WI38 (cell line): ENCODE measurements around the gene DBN1.

ENCODE experiments used
- H3K4me3 ChIP-seq: 2 replicates; pipeline ENCODE4 v1.5.1; 2011; ENCODE audit warnings: low read depth, mild to moderate bottlenecking, control low read depth, low read length
- TF ChIP-seq, protein P1 (sequence below): IDR thresholded peaks from 2 replicates; pipeline ENCODE4 v1.5.1; 2012; ENCODE audit warnings: low read depth, mild to moderate bottlenecking, control low read depth, low read length

DBN1 gene

DNA sequence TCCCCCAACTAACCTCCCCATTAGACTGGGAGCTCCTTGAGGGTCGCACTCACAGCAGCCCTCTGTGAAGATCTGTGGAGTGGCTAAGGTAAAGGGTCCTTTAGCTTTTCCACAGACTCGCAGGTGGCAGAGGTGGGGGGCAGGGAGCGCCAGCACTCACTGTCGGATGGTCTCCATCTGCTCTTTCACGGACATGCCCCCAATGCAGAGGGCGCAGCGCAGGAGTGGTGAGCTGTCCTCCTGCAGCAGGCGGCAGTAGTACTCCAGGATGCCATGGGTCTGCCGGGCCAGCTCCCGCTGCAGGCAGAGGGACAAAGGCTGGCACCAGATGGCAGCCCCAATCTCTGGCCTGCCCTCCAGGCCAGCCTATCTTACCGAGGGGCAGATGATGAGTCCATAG, 41.1 kb upstream of the DBN1 start:
- no peak overlapping the region for H3K4me3 ChIP-seq
- TF ChIP-seq, protein P1, sequence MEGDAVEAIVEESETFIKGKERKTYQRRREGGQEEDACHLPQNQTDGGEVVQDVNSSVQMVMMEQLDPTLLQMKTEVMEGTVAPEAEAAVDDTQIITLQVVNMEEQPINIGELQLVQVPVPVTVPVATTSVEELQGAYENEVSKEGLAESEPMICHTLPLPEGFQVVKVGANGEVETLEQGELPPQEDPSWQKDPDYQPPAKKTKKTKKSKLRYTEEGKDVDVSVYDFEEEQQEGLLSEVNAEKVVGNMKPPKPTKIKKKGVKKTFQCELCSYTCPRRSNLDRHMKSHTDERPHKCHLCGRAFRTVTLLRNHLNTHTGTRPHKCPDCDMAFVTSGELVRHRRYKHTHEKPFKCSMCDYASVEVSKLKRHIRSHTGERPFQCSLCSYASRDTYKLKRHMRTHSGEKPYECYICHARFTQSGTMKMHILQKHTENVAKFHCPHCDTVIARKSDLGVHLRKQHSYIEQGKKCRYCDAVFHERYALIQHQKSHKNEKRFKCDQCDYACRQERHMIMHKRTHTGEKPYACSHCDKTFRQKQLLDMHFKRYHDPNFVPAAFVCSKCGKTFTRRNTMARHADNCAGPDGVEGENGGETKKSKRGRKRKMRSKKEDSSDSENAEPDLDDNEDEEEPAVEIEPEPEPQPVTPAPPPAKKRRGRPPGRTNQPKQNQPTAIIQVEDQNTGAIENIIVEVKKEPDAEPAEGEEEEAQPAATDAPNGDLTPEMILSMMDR = no peak

DNA sequence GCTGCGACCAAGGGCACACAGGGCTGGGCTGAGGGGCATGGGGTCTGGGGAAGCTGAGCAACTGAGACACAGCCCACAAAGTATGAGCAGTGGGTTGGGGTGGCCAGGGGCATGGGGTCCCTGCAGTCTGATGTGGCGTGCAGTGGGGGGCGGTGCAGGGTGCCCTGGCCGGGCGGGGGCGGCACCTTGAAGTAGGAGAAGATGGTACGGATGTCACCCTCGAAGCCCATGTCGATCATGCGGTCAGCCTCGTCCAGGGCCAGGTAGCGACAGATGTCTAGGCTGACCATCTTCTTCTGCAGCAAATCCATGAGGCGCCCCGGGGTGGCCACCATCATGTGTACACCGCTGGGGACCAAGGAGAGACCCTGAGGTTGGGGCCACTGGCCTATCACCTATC, 40.1 kb upstream of the DBN1 start:
- H3K4me3 ChIP-seq = no peak overlapping the region
- TF ChIP-seq, protein P1 = no peak

DNA sequence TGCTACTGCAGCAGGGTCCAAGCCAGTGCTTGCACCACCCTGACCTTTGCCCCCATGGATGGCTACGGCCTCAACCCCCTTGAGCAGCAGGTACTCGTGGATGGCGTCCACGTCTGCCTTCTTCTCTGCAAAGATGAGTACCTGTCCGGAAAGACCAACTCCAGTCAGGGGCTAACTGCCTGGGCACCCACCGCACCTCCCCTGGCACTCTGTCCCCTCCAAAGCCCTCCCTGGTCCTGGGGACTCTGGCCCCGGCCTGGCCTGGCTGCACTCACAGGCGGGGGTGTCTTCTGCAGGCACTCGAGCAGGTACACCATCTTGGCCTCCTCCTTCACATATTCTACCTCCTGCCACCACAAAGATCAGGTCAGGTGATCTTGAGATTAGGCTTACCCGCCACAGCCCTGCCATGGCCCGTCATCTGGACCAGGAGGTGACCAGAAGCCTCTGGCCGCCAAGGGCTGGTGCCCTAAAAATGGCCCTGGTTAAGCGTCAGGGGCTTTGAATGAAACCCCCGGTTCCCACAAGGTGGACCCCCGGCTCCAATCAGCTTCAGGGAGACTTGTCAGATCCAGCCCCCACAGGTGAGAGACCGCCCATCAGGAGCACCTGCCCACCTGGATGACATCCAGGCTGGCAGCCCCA, 39.4 kb upstream of the DBN1 start:
- TF ChIP-seq, protein P1 = no peak
- no peak overlapping the region for H3K4me3 ChIP-seq

DNA sequence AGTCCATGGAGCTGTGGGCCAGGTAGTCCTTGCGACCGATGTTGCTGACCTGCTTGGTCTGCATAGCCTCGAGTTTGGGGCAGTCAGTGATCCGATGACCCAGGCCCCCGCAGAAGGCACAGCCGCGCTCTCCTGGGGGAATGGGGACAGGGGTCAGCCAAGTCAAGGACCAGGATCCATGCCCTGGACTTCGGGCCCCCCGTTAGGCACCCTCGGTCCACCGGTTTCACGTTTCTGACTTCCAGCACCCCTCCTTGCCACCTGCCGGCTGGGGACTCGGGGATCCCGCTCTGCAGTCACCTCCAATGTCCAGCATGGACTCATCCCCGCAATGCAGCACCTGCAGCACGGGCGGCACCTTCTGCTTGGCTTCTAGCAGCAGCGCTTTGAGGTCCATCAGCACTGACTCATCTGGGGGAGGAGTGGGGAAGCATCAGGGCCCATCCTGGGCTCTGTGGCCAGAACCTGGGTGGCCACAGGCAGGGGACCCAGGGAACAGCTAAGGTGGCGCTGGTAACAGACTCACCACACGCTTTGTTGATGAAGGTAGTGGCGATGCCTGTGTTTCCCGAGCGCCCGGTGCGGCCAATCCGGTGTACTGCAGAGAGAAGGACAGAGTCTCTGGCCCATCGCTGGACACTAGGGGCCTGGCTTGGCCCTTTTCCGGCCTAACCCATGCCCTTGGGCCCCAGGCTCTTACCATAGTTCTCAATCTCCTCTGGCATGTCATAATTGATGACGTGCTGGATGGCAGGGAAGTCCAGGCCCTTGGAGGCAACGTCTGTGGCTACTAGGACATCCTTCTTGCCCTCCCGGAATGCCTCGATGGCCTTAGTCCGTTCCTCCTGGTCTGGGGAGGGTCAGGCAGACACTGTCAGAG, 38.6 kb upstream of the DBN1 start:
- TF ChIP-seq, protein P1 = no peak
- H3K4me3 ChIP-seq = no peak overlapping the region

DNA sequence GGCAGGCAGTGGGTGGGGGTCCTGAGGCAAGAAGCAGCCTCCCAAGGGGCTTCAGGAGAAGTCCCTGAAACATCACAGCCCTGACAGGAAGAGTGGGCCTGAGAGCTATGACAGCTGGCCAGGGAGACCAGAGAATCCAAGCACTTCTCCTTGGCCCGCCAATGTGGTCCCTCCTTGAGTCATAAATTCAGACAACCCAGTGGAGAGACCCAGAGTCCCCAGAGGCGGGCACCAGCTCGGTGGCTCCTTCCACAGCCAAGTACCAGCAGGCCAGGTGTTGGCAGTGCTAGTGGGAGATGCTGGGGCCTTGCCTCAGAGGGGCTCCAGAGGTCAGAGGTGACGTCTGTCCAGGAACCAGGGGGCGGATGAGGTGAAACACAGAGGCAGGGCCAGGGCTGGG, 37.7 kb upstream of the DBN1 start:
- TF ChIP-seq, protein P1 = no peak
- H3K4me3 ChIP-seq = no peak overlapping the region

DNA sequence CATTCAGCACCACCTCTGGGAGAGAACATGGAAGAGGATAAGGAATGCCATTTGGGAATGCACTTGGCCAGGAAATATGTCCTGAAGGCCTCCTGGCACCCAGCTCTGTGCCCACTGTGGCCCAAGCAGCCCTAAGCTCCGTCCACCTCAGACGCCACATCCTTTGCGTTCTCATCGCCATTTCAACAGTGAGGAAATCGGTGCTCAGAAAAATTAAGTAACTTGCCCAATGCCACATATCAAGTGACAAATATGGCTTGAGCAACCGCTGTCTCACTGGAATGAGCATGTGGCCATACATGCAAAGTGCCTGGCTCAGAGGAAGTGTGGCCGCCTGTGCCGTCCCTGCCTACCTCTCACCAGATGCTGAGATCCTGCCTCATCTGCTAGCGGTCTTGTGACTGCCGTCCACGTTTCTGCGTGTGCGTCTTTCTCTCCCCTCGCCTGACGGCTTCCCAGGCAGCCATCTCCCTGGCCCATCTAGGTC, 37.2 kb upstream of the DBN1 start:
- no peak overlapping the region for H3K4me3 ChIP-seq
- TF ChIP-seq, protein P1 = no peak

DNA sequence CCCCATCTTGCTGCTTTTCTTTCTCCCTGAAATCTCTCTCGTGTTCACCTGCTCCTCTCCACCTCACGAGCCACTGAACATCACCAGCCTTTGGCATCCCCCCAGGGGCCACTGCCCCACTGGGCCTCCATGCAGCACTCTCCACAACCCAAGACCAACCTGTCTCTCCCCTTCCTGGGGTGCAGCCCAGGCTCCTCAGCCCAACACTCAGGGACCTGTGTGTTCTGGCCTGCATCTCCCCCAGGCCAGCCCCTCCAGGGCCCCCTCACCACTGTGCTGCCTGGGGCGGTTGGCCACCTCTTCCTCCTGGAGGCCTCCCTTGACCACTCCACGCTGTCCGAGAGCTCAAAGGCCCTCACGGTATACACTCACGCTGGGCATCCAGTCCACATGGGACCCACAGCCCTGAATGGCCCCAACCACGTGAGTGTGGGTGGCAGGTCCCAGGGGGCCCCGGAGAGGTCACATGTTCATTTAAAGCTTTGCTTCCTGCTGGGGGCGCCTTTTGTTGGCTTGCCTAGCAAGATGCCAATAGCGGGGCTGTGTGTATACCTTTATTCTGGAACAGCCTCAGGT, 36.6 kb upstream of the DBN1 start:
- TF ChIP-seq, protein P1 = no peak
- H3K4me3 ChIP-seq = no peak overlapping the region
